Measurements from ENCODE around the gene OXER1. TPM values are rescaled to one million over a fixed set of nuclear protein-coding genes. Genes with fewer than 3 reads are reported as not detected.

The OXER1 gene
- total and polyA plus RNA-seq, 2 donors = 0.57 to 3.4 TPM

GRCh38 chr2:42806786-42807185, 42.9 kb upstream of the OXER1 start:
- no peak overlapping the region for H3K4me3 ChIP-seq (ENCODE audit: low read length in 2 of 2)
- H3K9me3 ChIP-seq (ENCODE audit: control insufficient read depth in 2 of 2, insufficient read depth in 1 of 2, low read length in 1 of 2) = no peaks in the 10 kb centered on the region
- peaks cover 0 to 3% of the 10 kb centered on the region in 2 donors for H3K27me3 ChIP-seq (ENCODE audit: control insufficient read depth in 2 of 2, insufficient read depth in 1 of 2, low read length in 1 of 2)
- 95% methylated on average over 6 of the region's 6 CpGs for WGBS
- no peak for DNase-seq (ENCODE audit: low read depth in 6 of 9, low spot score in 9 of 9)
- H3K27ac ChIP-seq (ENCODE audit: low read depth in 1 of 2, low read length in 1 of 2) = no peak overlapping the region
- peaks cover 5 to 20% of the 10 kb centered on the region in 2 donors for H3K4me1 ChIP-seq (ENCODE audit: control insufficient read depth in 2 of 2, insufficient read depth in 2 of 2, low read length in 2 of 2)
- H3K36me3 ChIP-seq (ENCODE audit: control insufficient read depth in 2 of 2, insufficient read depth in 2 of 2, low read length in 1 of 2) = no peaks in the 10 kb centered on the region

GRCh38 chr2:42804891-42805290, 41.0 kb upstream of the OXER1 start:
- peaks cover 0 to 3% of the 10 kb centered on the region in 2 donors for H3K27me3 ChIP-seq (ENCODE audit: control insufficient read depth in 2 of 2, insufficient read depth in 1 of 2, low read length in 1 of 2)
- H3K4me1 ChIP-seq (ENCODE audit: control insufficient read depth in 2 of 2, insufficient read depth in 2 of 2, low read length in 2 of 2) = peaks cover 3 to 15% of the 10 kb centered on the region in 2 donors
- H3K4me3 ChIP-seq (ENCODE audit: low read length in 2 of 2) = no peak overlapping the region
- no peaks in the 10 kb centered on the region for H3K9me3 ChIP-seq (ENCODE audit: control insufficient read depth in 2 of 2, insufficient read depth in 1 of 2, low read length in 1 of 2)
- no peak overlapping the region for H3K27ac ChIP-seq (ENCODE audit: low read depth in 1 of 2, low read length in 1 of 2)
- DNase-seq (ENCODE audit: low read depth in 6 of 9, low spot score in 9 of 9) = no peak
- H3K36me3 ChIP-seq (ENCODE audit: control insufficient read depth in 2 of 2, insufficient read depth in 2 of 2, low read length in 1 of 2) = no peaks in the 10 kb centered on the region
- 77% methylated on average over 5 of the region's 5 CpGs for WGBS

GRCh38 chr2:42804338-42804737, 40.4 kb upstream of the OXER1 start:
- Histone ChIP-seq H3K36me3 (ENCODE audit: control insufficient read depth in 2 of 2, insufficient read depth in 2 of 2, low read length in 1 of 2) (no peaks in the 10 kb centered on the region), H3K4me3 (ENCODE audit: low read length in 2 of 2) (no peak overlapping the region), H3K9me3 (ENCODE audit: control insufficient read depth in 2 of 2, insufficient read depth in 1 of 2, low read length in 1 of 2) (no peaks in the 10 kb centered on the region), H3K27ac (ENCODE audit: low read depth in 1 of 2, low read length in 1 of 2) (no peak overlapping the region), H3K27me3 (ENCODE audit: control insufficient read depth in 2 of 2, insufficient read depth in 1 of 2, low read length in 1 of 2) (peaks cover 0 to 3% of the 10 kb centered on the region in 2 donors), H3K4me1 (ENCODE audit: control insufficient read depth in 2 of 2, insufficient read depth in 2 of 2, low read length in 2 of 2) (peaks cover 3 to 12% of the 10 kb centered on the region in 2 donors)
- DNase-seq (ENCODE audit: low read depth in 6 of 9, low spot score in 9 of 9) = no peak
- WGBS = 77% methylated on average over 3 of the region's 3 CpGs

GRCh38 chr2:42802150-42802549, 38.2 kb upstream of the OXER1 start:
- Histone ChIP-seq H3K27me3 (ENCODE audit: control insufficient read depth in 2 of 2, insufficient read depth in 1 of 2, low read length in 1 of 2) (no peaks in the 10 kb centered on the region), H3K36me3 (ENCODE audit: control insufficient read depth in 2 of 2, insufficient read depth in 2 of 2, low read length in 1 of 2) (no peaks in the 10 kb centered on the region), H3K9me3 (ENCODE audit: control insufficient read depth in 2 of 2, insufficient read depth in 1 of 2, low read length in 1 of 2) (no peaks in the 10 kb centered on the region), H3K27ac (ENCODE audit: low read depth in 1 of 2, low read length in 1 of 2) (no peak overlapping the region), H3K4me3 (ENCODE audit: low read length in 2 of 2) (no peak overlapping the region), H3K4me1 (ENCODE audit: control insufficient read depth in 2 of 2, insufficient read depth in 2 of 2, low read length in 2 of 2) (peaks cover 3 to 8% of the 10 kb centered on the region in 2 donors)
- DNase-seq (ENCODE audit: low read depth in 6 of 9, low spot score in 9 of 9) = no peak
- 96% methylated on average over 6 of the region's 6 CpGs for WGBS

- no peaks in the 10 kb centered on the region for H3K27me3 ChIP-seq (ENCODE audit: control insufficient read depth in 2 of 2, insufficient read depth in 1 of 2, low read length in 1 of 2)
- no peak overlapping the region for H3K27ac ChIP-seq (ENCODE audit: low read depth in 1 of 2, low read length in 1 of 2)
- DNase-seq (ENCODE audit: low read depth in 6 of 9, low spot score in 9 of 9) = no peak
- no peaks in the 10 kb centered on the region for H3K36me3 ChIP-seq (ENCODE audit: control insufficient read depth in 2 of 2, insufficient read depth in 2 of 2, low read length in 1 of 2)
- 92% methylated on average over 4 of the region's 4 CpGs for WGBS
- H3K4me1 ChIP-seq (ENCODE audit: control insufficient read depth in 2 of 2, insufficient read depth in 2 of 2, low read length in 2 of 2) = peaks cover 3 to 8% of the 10 kb centered on the region in 2 donors
- no peaks in the 10 kb centered on the region for H3K9me3 ChIP-seq (ENCODE audit: control insufficient read depth in 2 of 2, insufficient read depth in 1 of 2, low read length in 1 of 2)
- H3K4me3 ChIP-seq (ENCODE audit: low read length in 2 of 2) = no peak overlapping the region
These were observed 37.4 kb upstream of the OXER1 start for GRCh38 chr2:42801381-42801780.

- no peak for DNase-seq (ENCODE audit: low read depth in 6 of 9, low spot score in 9 of 9)
- Histone ChIP-seq H3K4me3 (ENCODE audit: low read length in 2 of 2) (no peak overlapping the region), H3K36me3 (ENCODE audit: control insufficient read depth in 2 of 2, insufficient read depth in 2 of 2, low read length in 1 of 2) (no peaks in the 10 kb centered on the region), H3K27ac (ENCODE audit: low read depth in 1 of 2, low read length in 1 of 2) (no peak overlapping the region), H3K4me1 (ENCODE audit: control insufficient read depth in 2 of 2, insufficient read depth in 2 of 2, low read length in 2 of 2) (peaks cover 3 to 8% of the 10 kb centered on the region in 2 donors), H3K9me3 (ENCODE audit: control insufficient read depth in 2 of 2, insufficient read depth in 1 of 2, low read length in 1 of 2) (no peaks in the 10 kb centered on the region), H3K27me3 (ENCODE audit: control insufficient read depth in 2 of 2, insufficient read depth in 1 of 2, low read length in 1 of 2) (no peaks in the 10 kb centered on the region)
- 97% methylated on average over 2 of the region's 2 CpGs for WGBS
These were observed 37.0 kb upstream of the OXER1 start for GRCh38 chr2:42800981-42801380.

- Histone ChIP-seq H3K9me3 (ENCODE audit: control insufficient read depth in 2 of 2, insufficient read depth in 1 of 2, low read length in 1 of 2) (no peaks in the 10 kb centered on the region), H3K36me3 (ENCODE audit: control insufficient read depth in 2 of 2, insufficient read depth in 2 of 2, low read length in 1 of 2) (no peaks in the 10 kb centered on the region), H3K27me3 (ENCODE audit: control insufficient read depth in 2 of 2, insufficient read depth in 1 of 2, low read length in 1 of 2) (no peaks in the 10 kb centered on the region), H3K4me1 (ENCODE audit: control insufficient read depth in 2 of 2, insufficient read depth in 2 of 2, low read length in 2 of 2) (peaks cover 3 to 8% of the 10 kb centered on the region in 2 donors), H3K4me3 (ENCODE audit: low read length in 2 of 2) (no peak overlapping the region), H3K27ac (ENCODE audit: low read depth in 1 of 2, low read length in 1 of 2) (no peak overlapping the region)
- WGBS = 65% methylated on average over 4 of the region's 4 CpGs
- peak in 1 of 9 donors; percentile 48 for DNase-seq (ENCODE audit: low read depth in 6 of 9, low spot score in 9 of 9)
These were observed 36.6 kb upstream of the OXER1 start for GRCh38 chr2:42800461-42800962.

- Histone ChIP-seq H3K27ac (ENCODE audit: low read depth in 1 of 2, low read length in 1 of 2) (no peak overlapping the region), H3K4me3 (ENCODE audit: low read length in 2 of 2) (no peak overlapping the region), H3K9me3 (ENCODE audit: control insufficient read depth in 2 of 2, insufficient read depth in 1 of 2, low read length in 1 of 2) (no peaks in the 10 kb centered on the region), H3K4me1 (ENCODE audit: control insufficient read depth in 2 of 2, insufficient read depth in 2 of 2, low read length in 2 of 2) (peaks cover 3 to 8% of the 10 kb centered on the region in 2 donors), H3K36me3 (ENCODE audit: control insufficient read depth in 2 of 2, insufficient read depth in 2 of 2, low read length in 1 of 2) (no peaks in the 10 kb centered on the region), H3K27me3 (ENCODE audit: control insufficient read depth in 2 of 2, insufficient read depth in 1 of 2, low read length in 1 of 2) (no peaks in the 10 kb centered on the region)
- no peak for DNase-seq (ENCODE audit: low read depth in 6 of 9, low spot score in 9 of 9)
- WGBS = 97% methylated on average over 4 of the region's 4 CpGs
These were observed 35.9 kb upstream of the OXER1 start for GRCh38 chr2:42799881-42800280.

GRCh38 chr2:42797281-42797680, 33.3 kb upstream of the OXER1 start:
- Histone ChIP-seq H3K4me3 (ENCODE audit: low read length in 2 of 2) (no peak overlapping the region), H3K4me1 (ENCODE audit: control insufficient read depth in 2 of 2, insufficient read depth in 2 of 2, low read length in 2 of 2) (peaks cover 5 to 17% of the 10 kb centered on the region in 2 donors), H3K27ac (ENCODE audit: low read depth in 1 of 2, low read length in 1 of 2) (no peak overlapping the region), H3K36me3 (ENCODE audit: control insufficient read depth in 2 of 2, insufficient read depth in 2 of 2, low read length in 1 of 2) (no peaks in the 10 kb centered on the region), H3K9me3 (ENCODE audit: control insufficient read depth in 2 of 2, insufficient read depth in 1 of 2, low read length in 1 of 2) (no peaks in the 10 kb centered on the region), H3K27me3 (ENCODE audit: control insufficient read depth in 2 of 2, insufficient read depth in 1 of 2, low read length in 1 of 2) (peaks cover 6 to 25% of the 10 kb centered on the region in 2 donors)
- 81% methylated on average over 6 of the region's 6 CpGs for WGBS
- no peak for DNase-seq (ENCODE audit: low read depth in 6 of 9, low spot score in 9 of 9)
